GM18505 (cell line): ENCODE measurements around the gene TMEM267.
"Not testable (repeated sequence)": the region's sequence is repeated elsewhere in the genome, so short reads cannot be mapped to it uniquely, and the experiment has no call there.

Experiments used
- ATAC-seq: cut with Tn5 transposase; IDR thresholded peaks from one replicate; pipeline ENCODE4 v1.9.1; 2021; ENCODE audit not compliant: unreplicated experiment
- POLR2A ChIP-seq: IDR thresholded peaks from 4 replicates; pipeline ENCODE4 v1.6.1; 2011; ENCODE audit warnings: borderline replicate concordance; ENCODE audit not compliant: insufficient read depth, insufficient read length; ENCODE audit errors: extremely low read depth

The TMEM267 gene

GRCh38 chr5:43429016-43429415 lies 54.6 kb downstream of the TMEM267 start:
- no peak for TF ChIP-seq POLR2A
- ATAC-seq: no peak

GRCh38 chr5:43427306-43427705 lies 56.4 kb downstream of the TMEM267 start:
- ATAC-seq: no peak
- TF ChIP-seq POLR2A: no peak

GRCh38 chr5:43425983-43426382 lies 57.7 kb downstream of the TMEM267 start:
- ATAC-seq: no peak
- no peak for TF ChIP-seq POLR2A

DNA sequence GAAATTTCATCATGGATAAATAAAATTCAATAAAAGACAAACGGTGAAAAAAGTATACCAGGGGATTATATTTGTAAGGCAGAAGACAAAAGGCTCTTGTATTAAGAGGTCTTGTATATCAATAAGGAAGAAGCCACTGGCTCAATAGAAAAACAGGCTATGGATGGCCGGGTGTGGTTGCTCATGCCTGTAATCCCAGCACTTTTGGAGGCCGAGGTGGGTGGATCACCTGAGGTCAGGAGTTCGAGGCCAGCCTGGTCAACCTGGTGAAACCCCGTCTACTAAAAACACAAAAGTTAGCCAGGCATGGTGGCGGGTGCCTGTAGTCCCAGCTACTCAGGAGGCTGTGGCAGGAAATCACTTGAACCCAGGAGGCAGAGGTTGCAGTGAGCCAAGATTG lies 60.6 kb downstream of the TMEM267 start:
- not testable (repeated sequence) for ATAC-seq

- TF ChIP-seq POLR2A: no peak
- ATAC-seq: no peak
These were observed 61.5 kb downstream of the TMEM267 start for GRCh38 chr5:43422143-43422542.

- no peak for ATAC-seq
- TF ChIP-seq POLR2A: no peak
These were observed 62.1 kb downstream of the TMEM267 start for GRCh38 chr5:43421450-43422133.

DNA sequence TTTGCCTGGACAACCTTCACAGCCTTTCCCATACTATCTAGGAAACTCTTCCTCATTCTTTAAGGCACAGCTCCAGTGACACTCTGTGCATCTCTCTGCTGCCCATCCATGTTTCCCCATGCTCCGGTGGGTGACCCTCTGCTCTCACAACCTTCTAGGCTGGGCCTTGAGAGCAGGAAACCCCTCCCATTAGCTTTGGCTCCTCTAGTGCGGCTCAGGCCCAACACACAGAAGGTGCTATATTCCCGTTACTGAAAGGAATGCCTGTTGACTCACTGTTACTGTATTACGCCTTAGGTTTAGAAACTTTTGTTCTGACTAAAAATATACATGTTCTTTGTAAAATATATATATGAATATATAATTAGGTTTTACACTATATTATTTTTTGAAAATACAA lies 63.4 kb downstream of the TMEM267 start:
- no peak for TF ChIP-seq POLR2A
- no peak for ATAC-seq

GRCh38 chr5:43418561-43418960 lies 65.1 kb downstream of the TMEM267 start:
- ATAC-seq: no peak
- no peak for TF ChIP-seq POLR2A

GRCh38 chr5:43416803-43417394 lies 66.8 kb downstream of the TMEM267 start:
- no peak for TF ChIP-seq POLR2A
- ATAC-seq: no peak

- no peak for TF ChIP-seq POLR2A
These were observed 67.5 kb downstream of the TMEM267 start for GRCh38 chr5:43415935-43416802.

DNA sequence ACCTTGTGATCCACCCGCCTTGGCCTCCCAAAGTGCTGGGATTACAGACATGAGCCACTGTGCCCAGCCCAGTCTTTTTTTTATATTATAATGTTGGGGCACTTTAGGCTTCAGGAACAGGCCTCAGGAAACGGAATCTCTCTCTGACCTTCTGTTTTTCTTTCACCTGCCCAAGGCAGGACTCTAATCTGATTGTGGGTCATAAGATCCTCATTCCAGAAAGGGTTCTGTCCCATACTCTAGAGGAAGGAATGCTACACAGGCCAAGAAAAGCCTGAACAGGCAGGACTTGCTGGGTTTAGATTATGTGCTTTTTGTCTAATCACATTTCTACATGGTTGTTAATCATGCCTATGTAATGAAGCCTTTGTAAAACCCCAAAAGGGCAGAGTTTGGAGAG lies 69.7 kb downstream of the TMEM267 start:
- TF ChIP-seq POLR2A: no peak
- ATAC-seq: no peak

More at GRCh38 chr5:43415935-43416802, 67.5 kb downstream of the TMEM267 start:
- ATAC-seq: no peak

DNA sequence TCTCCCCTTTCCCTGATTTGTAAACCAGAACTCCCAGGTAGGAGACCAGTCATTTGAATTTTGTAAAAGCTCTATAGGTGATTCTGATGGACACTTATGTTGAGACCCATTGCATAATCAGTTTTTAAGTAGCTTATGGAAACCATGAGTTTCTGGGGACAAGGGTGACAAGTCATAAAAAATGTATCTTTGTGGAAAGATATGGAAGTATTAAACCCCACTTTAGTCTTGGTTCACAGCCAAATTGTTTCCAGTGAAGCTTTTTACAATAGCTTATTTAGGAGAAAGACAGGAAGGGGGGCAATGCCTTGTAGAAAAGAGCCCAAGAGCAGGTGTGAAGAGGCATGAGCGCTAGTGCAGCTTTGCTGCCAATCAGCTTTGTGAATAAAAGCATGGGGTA lies 71.0 kb downstream of the TMEM267 start:
- no peak for TF ChIP-seq POLR2A
- ATAC-seq: no peak

DNA sequence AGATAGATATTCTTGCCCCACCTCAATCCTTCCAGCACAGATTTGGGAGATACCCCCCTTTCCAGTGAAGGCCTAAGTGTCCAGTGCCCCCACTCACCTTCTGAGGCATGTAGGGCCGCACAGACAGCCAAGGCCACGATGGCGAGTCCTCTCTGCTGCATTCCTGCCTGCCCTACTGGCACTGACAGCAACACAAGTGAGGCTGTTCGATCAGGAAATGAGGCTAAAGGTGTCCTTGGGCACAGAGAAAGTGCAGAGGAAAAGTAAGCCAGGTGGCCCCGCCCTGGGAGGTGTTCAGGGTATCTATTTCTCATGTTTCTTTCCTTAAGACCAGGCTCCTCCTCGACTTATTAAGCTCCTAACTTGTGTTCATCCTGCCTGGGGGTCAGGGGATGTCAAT lies 71.5 kb downstream of the TMEM267 start, which contains the start of gene CCL28:
TSS of gene CCL28 (minus strand) at position 236 of the 400 bp plus-strand sequence. CDS start at position 161, 75 bp downstream.
- ATAC-seq: no peak
- TF ChIP-seq POLR2A: no peak

DNA sequence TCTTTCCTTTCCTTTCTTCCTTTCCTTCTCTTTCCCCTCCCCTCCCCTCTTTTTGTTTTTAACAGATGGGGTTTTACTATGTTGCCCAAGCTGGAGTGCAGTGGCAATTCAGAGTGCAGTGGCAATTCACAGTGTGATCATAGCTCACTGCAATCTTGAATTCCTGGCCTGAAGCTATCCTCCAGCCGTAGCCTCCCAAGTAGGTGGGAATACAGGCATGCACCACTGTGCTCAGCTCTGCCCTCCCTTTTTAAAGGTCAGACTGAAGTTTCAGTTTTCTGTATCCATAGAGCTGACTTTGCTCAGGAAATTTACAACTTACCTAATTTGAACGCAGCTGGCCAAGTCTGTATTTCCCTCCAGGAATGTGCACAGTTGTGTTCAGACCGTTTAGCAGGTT lies 72.2 kb downstream of the TMEM267 start:
- no peak for ATAC-seq
- no peak for TF ChIP-seq POLR2A
